OCI-LY3 (cell line): ENCODE data around the gene SPACA7.

Source experiments
- CTCF ChIP-seq: fragments of 200-600, 300-600 bp; sonication (generic); IDR thresholded peaks from 2 replicates; pipeline ENCODE4 v1.5.1; 2014; ENCODE audit warnings: antibody characterized with exemption, low read length, low read depth
- EZH2phosphoT487 ChIP-seq: fragments of 200-600 bp; shearing (Covaris generic); IDR thresholded peaks from 2 replicates; pipeline ENCODE4 v1.6.1; 2018; ENCODE audit warnings: antibody characterized with exemption, mixed run types, low read depth

GRCh38 chr13:112328936-112329335 lies 47.2 kb upstream of the SPACA7 start:
- TF ChIP-seq CTCF, result no peak
- no peak for TF ChIP-seq EZH2phosphoT487
